GM21526 (cell line): ENCODE measurements around the gene PPP1R1B.

ENCODE experiments used
- ATAC-seq: cut with Tn5 transposase; IDR thresholded peaks from one replicate; pipeline ENCODE4 v1.9.1; 2021; ENCODE audit warnings: moderate library complexity; ENCODE audit not compliant: unreplicated experiment, low FRiP score

Gene PPP1R1B

GRCh38 chr17:39614545-39615157 is 12.1 kb upstream of the PPP1R1B start:
- no peak for ATAC-seq

- ATAC-seq = no peak
Measured at GRCh38 chr17:39615434-39615833, 11.3 kb upstream of the PPP1R1B start.

GRCh38 chr17:39617100-39617445 is 9.7 kb upstream of the PPP1R1B start:
- no peak for ATAC-seq

- no peak for ATAC-seq
Measured at GRCh38 chr17:39617446-39618245, 9.1 kb upstream of the PPP1R1B start.

- ATAC-seq = no peak
Measured at GRCh38 chr17:39618246-39618913, 8.4 kb upstream of the PPP1R1B start.

- ATAC-seq = no peak
Measured at GRCh38 chr17:39618956-39619785, 7.6 kb upstream of the PPP1R1B start.

- no peak for ATAC-seq
Measured at GRCh38 chr17:39619786-39620101, 7.0 kb upstream of the PPP1R1B start.

- ATAC-seq = no peak
Measured at GRCh38 chr17:39621523-39622379, 5.0 kb upstream of the PPP1R1B start.

- no peak for ATAC-seq
Measured at GRCh38 chr17:39622380-39623006, 4.3 kb upstream of the PPP1R1B start.

- ATAC-seq = no peak
Measured at GRCh38 chr17:39623356-39623950, 3.3 kb upstream of the PPP1R1B start.

GRCh38 chr17:39624313-39624712 is 2.4 kb upstream of the PPP1R1B start:
- no peak for ATAC-seq

- ATAC-seq = no peak
Measured at GRCh38 chr17:39625198-39625785, 1.5 kb upstream of the PPP1R1B start.

- ATAC-seq = no peak
Measured at GRCh38 chr17:39627047-39627711, 427 bp downstream of the PPP1R1B start.

GRCh38 chr17:39627712-39628516 is 1.2 kb downstream of the PPP1R1B start:
- no peak for ATAC-seq

GRCh38 chr17:39628655-39629493 is 2.1 kb downstream of the PPP1R1B start:
- ATAC-seq = no peak

GRCh38 chr17:39629494-39629880 is 2.7 kb downstream of the PPP1R1B start:
- ATAC-seq = no peak

- no peak for ATAC-seq
Measured at GRCh38 chr17:39629898-39630297, 3.1 kb downstream of the PPP1R1B start.
